Transverse colon (tissue), 4 donors: ENCODE measurements around the gene TPSD1.

Experiments used
- EP300 ChIP-seq: sonication (generic); formaldehyde crosslinking; IDR thresholded peaks from one replicate; pipeline ENCODE4 v1.6.1; 2017; ENCODE audit warnings: antibody characterized with exemption, low read depth
- POLR2A ChIP-seq: fragments of 450-650 bp; IDR thresholded peaks from one replicate; pipeline ENCODE4 v1.6.1; 2016; ENCODE audit warnings: antibody characterized with exemption, mild to moderate bottlenecking, moderate library complexity
- POLR2AphosphoS5 ChIP-seq, 3 donors: sonication (generic); formaldehyde crosslinking; IDR thresholded peaks; one replicate each; pipeline ENCODE4 v1.6.1; 2016; ENCODE audit warnings: antibody characterized with exemption in 3 of 3
- TF ChIP-seq, protein P1 (sequence below), 5 experiments: fragments of 200-600 bp in 3 of 5; fragments of 450-650 bp in 2 of 5; sonication (generic) in 3 of 5; IDR thresholded peaks; 1 replicate in 2 of 5; 2 replicates in 3 of 5; pipeline ENCODE4 v1.5.1; 2016 to 2017; ENCODE audit warnings: antibody characterized with exemption in 5 of 5, inconsistent platforms in 3 of 5, mild to moderate bottlenecking in 2 of 5, moderate library complexity in 1 of 5

DNA sequence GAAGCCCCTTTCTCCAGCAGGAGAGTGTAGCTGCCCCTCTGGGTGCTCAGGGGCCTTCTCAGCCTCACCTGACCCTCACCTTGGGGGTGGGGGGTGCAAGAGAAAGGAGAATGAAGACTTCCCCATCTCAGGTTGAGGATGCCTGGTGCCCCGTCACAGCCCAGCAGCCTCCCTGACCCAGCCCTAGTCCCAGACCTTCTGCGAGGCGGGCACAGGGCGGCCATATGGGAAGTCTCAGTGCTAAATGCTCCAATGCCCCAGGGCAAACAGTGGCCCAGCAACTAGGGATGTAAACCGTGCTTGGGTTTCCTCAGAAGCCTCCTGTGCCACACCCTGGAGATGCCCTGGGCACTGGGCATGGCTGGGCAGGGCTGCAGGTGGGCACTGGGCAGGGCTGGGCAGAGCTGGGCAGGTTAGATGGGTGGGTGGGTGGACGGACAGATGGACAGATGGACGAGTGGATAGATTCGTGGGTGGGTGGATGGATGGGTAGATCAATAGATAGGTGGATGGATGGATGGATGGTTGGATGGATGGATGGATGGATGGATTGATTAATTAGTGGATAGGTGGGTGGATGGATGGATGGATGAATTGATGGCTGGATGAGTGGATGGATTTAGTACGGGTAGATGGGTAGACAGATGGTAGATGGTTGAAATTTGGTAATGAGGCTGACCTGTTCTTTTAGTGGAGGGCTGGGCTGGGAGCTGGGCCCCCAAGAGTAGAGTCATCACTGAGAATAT lies 16.8 kb downstream of the TPSD1 start:
- TF ChIP-seq, protein P1, sequence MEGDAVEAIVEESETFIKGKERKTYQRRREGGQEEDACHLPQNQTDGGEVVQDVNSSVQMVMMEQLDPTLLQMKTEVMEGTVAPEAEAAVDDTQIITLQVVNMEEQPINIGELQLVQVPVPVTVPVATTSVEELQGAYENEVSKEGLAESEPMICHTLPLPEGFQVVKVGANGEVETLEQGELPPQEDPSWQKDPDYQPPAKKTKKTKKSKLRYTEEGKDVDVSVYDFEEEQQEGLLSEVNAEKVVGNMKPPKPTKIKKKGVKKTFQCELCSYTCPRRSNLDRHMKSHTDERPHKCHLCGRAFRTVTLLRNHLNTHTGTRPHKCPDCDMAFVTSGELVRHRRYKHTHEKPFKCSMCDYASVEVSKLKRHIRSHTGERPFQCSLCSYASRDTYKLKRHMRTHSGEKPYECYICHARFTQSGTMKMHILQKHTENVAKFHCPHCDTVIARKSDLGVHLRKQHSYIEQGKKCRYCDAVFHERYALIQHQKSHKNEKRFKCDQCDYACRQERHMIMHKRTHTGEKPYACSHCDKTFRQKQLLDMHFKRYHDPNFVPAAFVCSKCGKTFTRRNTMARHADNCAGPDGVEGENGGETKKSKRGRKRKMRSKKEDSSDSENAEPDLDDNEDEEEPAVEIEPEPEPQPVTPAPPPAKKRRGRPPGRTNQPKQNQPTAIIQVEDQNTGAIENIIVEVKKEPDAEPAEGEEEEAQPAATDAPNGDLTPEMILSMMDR (IDR thresholded peaks at IDR 0.05): no peak
- TF ChIP-seq POLR2AphosphoS5 (IDR thresholded peaks at IDR 0.05): no peak
- TF ChIP-seq POLR2A: no peak
- TF ChIP-seq EP300: no peak
